GM21528 (cell line): ENCODE results near the gene SPSB2.
"Not testable (repeated sequence)": the region's sequence is repeated elsewhere in the genome, so short reads cannot be mapped to it uniquely, and the experiment has no call there.

Experiments used
- ATAC-seq: cut with Tn5 transposase; IDR thresholded peaks from one replicate; pipeline ENCODE4 v1.9.1; 2021; ENCODE audit warnings: mild to moderate bottlenecking, moderate library complexity; ENCODE audit not compliant: unreplicated experiment, low FRiP score

Gene SPSB2

DNA sequence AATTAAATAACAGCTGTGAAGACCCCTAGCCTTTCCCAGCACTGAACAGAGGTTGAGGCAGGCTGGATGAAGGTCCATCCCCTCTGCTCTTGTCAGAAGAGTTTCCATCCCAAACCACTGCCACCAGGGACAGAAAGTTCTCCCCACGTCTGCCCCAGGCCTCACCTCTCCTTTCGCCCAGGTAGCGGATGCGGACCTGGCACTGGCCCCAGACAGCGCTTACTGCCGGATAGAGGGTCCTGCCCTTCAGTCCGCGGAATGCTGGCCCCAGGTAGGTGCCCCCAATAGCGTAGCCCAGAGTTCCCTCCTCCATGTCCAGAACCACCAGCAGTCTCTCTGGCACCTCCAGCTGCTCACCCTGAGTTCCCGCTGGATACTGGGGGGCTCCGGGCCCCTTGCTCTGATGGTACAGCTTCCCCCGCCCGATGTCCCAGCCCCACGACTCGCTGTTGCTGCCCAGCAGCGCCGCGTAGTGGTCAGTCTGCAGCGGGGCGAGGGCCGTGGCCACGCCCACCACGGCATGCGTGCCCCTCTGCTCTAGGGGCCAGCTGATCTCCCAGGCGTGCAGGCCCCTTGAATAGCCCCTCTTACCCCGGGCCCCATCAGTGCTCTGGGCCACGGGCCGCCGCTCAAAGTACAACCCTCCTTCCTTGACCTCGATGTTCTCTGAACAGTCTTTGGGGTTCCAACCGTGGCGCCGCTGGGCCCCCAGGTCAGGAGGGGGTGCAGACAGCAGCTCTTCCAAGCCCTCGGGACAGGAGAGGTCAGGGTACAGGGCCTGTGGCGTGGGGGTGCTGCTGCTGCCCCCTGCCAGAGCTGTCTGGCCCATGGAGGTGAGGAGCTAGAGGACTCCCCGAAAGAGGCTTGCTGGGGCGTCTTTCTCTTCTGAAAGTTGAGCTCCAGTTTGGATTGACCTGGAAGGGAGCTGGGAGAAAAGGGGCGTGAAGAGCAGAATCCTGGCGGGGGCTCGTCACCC lies 742 bp downstream of the SPSB2 start:
- no peak for ATAC-seq

- no peak for ATAC-seq
Measured at GRCh38 chr12:6871052-6871957, 1.8 kb downstream of the SPSB2 start.

DNA sequence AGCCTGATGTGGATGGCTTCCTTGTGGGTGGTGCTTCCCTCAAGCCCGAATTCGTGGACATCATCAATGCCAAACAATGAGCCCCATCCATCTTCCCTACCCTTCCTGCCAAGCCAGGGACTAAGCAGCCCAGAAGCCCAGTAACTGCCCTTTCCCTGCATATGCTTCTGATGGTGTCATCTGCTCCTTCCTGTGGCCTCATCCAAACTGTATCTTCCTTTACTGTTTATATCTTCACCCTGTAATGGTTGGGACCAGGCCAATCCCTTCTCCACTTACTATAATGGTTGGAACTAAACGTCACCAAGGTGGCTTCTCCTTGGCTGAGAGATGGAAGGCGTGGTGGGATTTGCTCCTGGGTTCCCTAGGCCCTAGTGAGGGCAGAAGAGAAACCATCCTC lies 2.8 kb downstream of the SPSB2 start:
- ATAC-seq: not testable (repeated sequence)

- no peak for ATAC-seq
Measured at GRCh38 chr12:6869049-6870021, 3.8 kb downstream of the SPSB2 start.

- no peak for ATAC-seq
Measured at GRCh38 chr12:6868211-6869048, 4.7 kb downstream of the SPSB2 start.

- ATAC-seq: peak; percentile 46
Measured at GRCh38 chr12:6867413-6868210, 5.5 kb downstream of the SPSB2 start, which contains the start of gene TPI1. Gene TPI1, plus strand, starts transcription at chr12:6867531. Its CDS starts 36 bp downstream, at chr12:6867567.

DNA sequence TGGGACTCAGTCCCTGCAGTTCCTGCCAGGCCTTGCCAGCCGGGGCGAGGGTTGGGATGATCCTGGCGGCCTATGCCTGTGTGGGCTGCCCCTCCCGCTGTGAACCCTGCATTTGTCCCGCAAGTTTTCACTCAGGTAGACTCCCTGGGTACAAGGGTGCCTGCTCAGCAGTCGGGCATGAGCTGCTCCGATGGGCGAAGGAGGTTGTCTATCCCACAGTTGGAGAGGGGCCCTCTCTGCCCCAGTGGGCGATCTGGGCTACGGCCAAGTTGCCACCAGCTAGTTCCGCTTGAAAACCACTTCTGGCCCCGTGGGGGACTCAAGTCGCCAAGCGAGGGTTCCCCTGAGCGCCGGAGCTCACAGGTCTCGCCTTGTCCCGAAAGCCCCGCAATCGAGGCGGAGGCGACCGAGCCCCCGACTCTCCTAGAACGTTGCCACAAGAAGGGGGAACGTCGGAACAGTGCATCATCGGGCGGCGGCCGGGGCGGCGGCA lies 6.1 kb downstream of the SPSB2 start:
- peak; percentile 10 for ATAC-seq

GRCh38 chr12:6866163-6866919 lies 6.8 kb downstream of the SPSB2 start:
- ATAC-seq: no peak

GRCh38 chr12:6865307-6865706 lies 7.8 kb downstream of the SPSB2 start:
- not testable (repeated sequence) for ATAC-seq

DNA sequence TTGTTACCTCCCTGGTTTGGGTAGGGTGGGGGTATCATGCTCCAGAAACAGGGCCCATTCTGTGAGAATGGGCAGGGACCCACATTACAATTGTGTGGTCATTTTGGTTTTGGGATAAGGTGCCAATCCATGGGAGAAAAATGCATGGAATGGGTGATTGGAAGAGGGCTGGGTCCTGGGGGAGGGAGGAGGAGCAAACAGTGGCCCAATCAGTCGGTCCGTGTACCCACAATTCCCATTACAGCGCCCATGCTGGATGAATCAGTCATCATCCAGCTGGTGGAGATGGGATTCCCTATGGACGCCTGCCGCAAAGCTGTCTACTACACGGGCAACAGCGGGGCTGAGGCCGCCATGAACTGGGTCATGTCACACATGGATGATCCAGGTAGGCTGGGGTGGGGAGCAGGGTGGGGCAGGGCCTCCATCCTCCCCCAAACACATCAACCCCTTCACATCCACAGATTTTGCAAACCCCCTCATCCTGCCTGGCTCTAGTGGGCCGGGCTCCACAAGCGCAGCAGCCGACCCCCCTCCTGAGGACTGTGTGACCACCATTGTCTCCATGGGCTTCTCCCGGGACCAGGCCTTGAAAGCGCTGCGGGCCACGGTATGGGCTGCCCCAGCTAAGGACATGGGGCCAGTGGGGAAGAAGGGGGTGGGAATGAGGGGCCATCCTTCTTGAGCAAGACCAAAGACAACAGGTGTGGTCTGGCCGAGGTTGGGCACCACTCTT lies 9.3 kb downstream of the SPSB2 start:
- no peak for ATAC-seq

DNA sequence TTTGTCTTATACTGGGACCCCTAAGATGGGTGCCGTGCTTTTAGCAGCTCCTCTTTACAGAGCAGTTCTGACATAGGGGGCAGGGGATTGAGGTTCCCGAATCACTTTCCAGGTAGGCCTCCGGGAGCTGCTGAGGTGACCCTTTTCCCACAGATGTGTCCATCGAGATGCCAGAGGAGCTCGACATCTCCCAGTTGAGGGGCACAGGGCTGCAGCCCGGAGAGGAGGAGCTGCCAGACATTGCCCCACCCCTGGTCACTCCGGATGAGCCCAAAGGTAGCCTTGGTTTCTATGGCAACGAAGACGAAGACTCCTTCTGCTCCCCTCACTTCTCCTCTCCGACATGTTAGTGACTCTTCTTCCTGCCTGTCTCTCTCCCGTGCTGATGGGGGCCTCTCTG lies 10.1 kb downstream of the SPSB2 start:
- ATAC-seq: no peak

DNA sequence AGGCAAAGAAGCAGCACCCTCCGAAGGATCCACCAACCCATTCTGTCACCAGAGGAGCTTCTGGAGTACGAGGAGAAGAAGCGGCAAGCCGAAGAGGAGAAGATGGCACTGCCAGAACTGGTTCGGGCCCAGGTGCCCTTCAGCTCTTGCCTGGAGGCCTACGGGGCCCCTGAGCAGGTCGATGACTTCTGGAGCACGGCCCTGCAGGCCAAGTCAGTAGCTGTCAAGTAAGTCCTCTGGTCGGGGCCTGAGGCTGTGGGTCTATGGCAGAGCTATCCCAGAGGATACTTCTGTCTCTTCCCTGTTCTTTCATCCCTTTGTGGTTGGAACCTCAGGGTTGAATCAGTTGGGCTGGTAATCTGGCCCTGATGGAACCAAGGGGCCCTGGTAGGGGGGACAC lies 11.7 kb downstream of the SPSB2 start:
- ATAC-seq: no peak

DNA sequence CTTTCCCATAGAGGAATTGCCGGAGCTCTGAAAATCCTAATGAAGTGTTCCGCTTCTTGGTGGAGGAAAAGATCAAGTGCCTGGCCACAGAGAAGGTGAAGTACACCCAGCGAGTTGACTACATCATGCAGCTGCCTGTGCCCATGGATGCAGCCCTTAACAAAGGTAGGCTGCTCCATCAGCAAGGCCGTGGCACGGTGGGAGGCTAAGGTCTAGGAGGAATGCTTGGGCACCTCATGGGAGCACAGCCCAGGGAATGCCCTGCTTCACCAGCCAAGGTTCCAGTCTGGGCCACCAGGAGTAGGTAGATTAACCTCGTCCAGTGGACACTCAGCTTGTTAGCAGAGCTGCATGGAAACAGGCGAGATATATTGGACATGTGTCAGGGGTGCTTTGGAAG lies 12.2 kb downstream of the SPSB2 start:
- no peak for ATAC-seq

DNA sequence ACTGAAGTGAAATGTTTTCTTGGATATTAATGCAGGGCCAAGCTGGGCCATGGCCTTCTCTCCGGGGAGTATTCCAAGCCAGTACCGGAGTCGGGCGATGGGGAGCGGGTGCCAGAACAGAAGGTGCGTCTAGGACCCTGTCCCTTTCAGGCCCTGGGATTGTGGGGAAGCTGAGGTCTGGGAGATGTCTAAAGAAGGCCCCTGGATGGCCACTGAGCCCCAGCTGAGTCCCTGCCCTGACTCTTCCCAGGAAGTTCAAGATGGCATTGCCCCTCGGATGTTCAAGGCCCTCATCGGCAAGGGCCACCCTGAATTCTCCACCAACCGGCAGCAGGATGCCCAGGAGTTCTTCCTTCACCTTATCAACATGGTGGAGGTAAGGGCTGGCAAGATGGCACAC lies 13.0 kb downstream of the SPSB2 start:
- no peak for ATAC-seq

DNA sequence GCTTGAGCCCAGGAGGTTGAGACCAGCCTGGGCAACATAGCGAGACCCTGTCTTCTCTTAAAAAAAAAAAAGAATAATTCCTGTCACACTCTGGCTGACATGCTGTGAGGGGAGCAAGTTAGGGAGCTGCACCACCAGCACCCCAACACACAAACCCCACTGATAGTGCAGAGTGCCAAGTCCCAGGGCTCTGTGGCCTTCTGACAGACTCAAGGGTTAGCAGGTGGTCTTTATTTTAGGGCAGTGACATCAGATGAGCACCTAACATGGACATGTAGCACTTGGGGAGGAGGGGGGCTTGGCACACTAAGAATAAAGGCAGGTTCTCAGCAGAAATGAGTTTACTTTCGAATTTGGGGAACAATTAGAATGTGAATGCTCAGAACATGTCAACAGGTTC lies 14.3 kb downstream of the SPSB2 start:
- no peak for ATAC-seq

GRCh38 chr12:6855322-6855721 lies 17.8 kb downstream of the SPSB2 start:
- ATAC-seq: no peak

GRCh38 chr12:6854036-6854435 lies 19.1 kb downstream of the SPSB2 start:
- ATAC-seq: no peak
